OCI-LY7 (cell line): Measurements from ENCODE around the gene BICD2.

Source experiments
- CTCF ChIP-seq: fragments of 200-600 bp; sonication (generic); conservative IDR thresholded peaks from 2 replicates; pipeline ENCODE4 v1.5.1; 2014; ENCODE audit warnings: mild to moderate bottlenecking, antibody characterized with exemption, low read length, moderate library complexity, mixed read lengths
- EZH2phosphoT487 ChIP-seq: fragments of 200-600 bp; sonication (generic); IDR thresholded peaks from 2 replicates; pipeline ENCODE4 v1.6.1; 2018; ENCODE audit warnings: low read depth, borderline replicate concordance, mild to moderate bottlenecking, mixed run types, antibody characterized with exemption, low read length, moderate library complexity, mixed read lengths

DNA sequence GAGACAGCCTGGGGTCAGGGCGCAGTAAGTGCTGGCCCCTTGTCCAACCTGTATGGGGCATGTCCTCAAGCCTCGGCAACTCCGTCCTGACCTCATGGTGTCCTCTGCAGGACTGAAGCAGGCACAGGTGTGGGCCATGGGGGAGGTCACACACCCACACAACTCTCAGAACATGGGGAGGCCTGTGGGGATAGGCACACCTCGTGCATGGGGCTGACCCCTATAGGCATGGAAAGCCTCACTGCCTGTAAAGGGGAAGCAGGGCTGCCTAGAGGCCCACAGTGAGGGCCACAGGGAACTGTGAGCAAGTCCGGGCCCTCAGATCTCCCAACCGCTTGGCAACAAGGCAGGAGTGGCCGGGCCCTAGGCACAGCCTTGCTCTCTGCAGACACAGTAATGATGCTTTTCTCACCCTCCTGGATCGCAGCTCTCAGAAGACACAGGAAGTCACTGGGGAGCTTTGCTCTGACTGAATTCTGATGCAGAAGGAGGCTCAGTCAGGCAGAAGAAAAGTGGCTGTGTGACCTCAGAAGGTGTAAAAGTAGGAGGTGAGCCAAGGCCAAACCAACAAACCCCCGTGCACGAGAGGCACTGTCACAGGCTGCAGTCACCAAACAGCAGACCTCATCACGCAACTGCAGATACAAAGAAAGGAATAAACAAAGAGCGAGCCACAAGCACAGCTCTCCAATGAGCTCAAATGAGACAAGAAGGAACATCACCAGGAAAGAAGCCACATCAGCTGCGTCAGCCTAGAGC lies 100.1 kb downstream of the BICD2 start:
- TF ChIP-seq CTCF (no peak), EZH2phosphoT487 (no peak)
